MM.1S (cell line): ENCODE results near the gene ZNRF3.

Experiments used
- EZH2 ChIP-seq: fragments of 300-600 bp; sonication (generic); optimal IDR thresholded peaks from 2 replicates; pipeline ENCODE3; 2017; ENCODE audit warnings: low read depth, mild to moderate bottlenecking, antibody characterized with exemption, low read length, mixed read lengths
- TF ChIP-seq, protein P1 (sequence below): fragments of 300-600 bp; sonication (generic); IDR thresholded peaks from 2 replicates; pipeline ENCODE4 v1.5.1; 2016; ENCODE audit warnings: antibody characterized with exemption, low read length, mixed read lengths

DNA sequence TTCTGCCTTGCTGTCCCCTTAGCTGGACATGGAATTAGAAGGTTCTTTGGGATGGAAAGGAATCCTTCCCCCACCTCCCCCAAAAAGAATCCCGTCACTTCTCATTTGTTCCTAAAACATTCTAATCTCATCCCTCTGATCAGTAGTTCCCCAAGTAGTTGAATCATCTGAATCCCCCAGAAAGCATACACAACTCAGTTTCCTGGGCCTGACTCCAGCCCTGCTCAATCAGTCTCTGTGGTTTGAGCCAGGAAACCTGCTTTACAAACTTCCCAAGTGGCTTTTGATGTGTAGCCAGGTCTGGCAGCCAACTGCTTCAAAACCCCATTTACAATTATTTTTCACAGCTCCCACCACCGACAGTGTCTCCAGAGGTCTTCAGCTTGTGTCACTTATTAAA is 158.0 kb downstream of the ZNRF3 start:
- TF ChIP-seq, protein P1, sequence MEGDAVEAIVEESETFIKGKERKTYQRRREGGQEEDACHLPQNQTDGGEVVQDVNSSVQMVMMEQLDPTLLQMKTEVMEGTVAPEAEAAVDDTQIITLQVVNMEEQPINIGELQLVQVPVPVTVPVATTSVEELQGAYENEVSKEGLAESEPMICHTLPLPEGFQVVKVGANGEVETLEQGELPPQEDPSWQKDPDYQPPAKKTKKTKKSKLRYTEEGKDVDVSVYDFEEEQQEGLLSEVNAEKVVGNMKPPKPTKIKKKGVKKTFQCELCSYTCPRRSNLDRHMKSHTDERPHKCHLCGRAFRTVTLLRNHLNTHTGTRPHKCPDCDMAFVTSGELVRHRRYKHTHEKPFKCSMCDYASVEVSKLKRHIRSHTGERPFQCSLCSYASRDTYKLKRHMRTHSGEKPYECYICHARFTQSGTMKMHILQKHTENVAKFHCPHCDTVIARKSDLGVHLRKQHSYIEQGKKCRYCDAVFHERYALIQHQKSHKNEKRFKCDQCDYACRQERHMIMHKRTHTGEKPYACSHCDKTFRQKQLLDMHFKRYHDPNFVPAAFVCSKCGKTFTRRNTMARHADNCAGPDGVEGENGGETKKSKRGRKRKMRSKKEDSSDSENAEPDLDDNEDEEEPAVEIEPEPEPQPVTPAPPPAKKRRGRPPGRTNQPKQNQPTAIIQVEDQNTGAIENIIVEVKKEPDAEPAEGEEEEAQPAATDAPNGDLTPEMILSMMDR, result no peak
- no peak for TF ChIP-seq EZH2
